COLO829 (cell line): ENCODE measurements around the gene ZNF22.

Experiments used
- DNase-seq: peaks from one replicate; pipeline ENCODE4 v3.0.0; 2012; ENCODE audit warnings: low spot score

The ZNF22 gene

GRCh38 chr10:44977287-44978212 is 23.2 kb upstream of the ZNF22 start:
- DNase-seq = no peak

GRCh38 chr10:44978213-44978569 is 22.5 kb upstream of the ZNF22 start:
- no peak for DNase-seq

GRCh38 chr10:44978570-44979280 is 22.0 kb upstream of the ZNF22 start, which contains the start of gene DEPP1:
TSS of gene DEPP1 (minus strand) at chr10:44978809. CDS start at chr10:44978030, 779 bp downstream.
- peak; percentile 66 for DNase-seq

GRCh38 chr10:44979281-44980191 is 21.2 kb upstream of the ZNF22 start:
- no peak for DNase-seq

- DNase-seq = no peak
Observed at GRCh38 chr10:44980309-44981171, 20.2 kb upstream of the ZNF22 start.

DNA sequence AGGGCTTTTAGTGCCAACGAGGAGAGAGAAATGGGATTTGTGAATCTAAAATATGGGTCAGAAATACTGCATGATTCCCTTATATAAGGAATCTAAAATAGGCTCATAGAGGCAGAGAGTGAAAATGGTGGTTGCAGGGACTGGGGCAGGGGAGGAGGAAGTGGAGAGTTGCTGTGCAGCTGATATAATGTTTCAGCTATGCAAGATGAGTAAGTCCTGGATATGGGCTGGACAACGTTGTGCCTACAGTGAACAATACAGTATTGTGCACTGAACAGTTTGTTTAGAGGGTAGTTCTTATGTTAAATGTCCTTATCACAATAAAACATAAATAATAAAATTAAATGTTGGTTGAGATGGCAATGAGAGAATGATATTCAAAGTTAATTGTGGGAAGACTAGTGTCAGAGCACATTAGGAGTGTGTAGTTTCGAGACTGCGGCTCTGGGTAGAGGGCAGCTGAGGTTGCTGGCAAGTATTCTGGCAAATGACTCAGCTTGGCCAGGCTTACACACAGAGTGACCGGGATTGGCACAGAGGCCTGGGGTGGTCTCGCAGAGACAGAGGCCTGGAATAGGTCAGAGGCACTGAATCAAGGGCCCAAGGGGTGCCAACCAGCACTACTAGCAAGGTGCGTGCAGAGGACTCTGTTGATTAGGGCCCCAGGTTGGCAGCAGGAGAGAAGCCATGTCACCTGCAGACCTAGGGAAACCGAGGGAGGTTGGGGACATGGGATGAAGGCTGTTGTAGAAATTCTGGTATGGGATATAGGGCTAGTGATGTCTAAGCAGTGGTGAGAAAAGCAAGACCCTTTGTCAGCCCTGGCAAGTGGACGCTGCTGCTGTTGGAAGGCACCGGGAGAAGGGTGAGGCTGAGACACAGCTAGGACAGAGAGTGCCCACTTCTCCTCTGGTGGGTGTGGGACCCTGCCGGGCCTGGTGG is 19.3 kb upstream of the ZNF22 start:
- peak; percentile 66 for DNase-seq

GRCh38 chr10:44982114-44982460 is 18.6 kb upstream of the ZNF22 start:
- no peak for DNase-seq

- no peak for DNase-seq
Observed at GRCh38 chr10:44982496-44982895, 18.2 kb upstream of the ZNF22 start.

DNA sequence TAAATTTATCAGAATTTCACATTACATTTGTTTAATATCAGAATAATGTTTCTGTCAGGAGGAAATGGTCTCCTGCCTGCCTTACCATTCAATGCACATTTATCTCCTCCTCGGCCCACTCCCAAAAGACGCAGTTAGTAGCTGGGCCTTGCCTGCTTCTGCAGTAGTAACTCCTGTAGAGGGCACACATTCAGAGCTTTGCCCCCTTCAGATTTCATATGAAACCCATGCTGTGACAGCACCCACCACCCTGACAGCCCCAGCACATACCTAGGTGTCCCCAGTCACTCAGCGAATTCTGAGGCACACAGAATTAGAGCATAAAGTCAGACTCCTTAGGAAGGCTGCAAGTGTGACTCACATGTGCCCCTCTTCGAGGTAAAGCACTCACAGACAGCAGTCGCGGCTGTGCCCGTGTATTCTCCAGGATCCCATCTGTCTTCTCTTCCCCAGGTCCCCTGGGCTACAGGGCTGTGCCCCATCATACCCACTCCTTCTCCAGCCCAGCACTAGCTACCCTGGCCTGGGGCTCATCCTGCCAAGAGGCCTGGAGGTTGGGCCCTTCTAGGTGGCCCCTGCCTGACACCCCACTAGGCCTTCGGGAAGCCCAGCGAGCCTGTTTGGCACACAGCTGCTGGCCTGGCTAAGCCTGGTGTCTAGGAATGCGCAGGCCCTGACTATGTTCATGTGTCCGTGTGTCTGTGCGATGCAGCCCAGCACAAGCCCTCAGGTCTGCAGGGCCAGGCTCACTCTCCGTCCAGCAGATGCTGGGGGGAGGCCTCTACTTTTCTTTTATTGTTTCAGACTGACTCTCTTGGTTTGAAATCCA is 17.4 kb upstream of the ZNF22 start:
- no peak for DNase-seq

- no peak for DNase-seq
Observed at GRCh38 chr10:44983895-44984278, 16.8 kb upstream of the ZNF22 start.

- no peak for DNase-seq
Observed at GRCh38 chr10:44984671-44985101, 16.0 kb upstream of the ZNF22 start.

DNA sequence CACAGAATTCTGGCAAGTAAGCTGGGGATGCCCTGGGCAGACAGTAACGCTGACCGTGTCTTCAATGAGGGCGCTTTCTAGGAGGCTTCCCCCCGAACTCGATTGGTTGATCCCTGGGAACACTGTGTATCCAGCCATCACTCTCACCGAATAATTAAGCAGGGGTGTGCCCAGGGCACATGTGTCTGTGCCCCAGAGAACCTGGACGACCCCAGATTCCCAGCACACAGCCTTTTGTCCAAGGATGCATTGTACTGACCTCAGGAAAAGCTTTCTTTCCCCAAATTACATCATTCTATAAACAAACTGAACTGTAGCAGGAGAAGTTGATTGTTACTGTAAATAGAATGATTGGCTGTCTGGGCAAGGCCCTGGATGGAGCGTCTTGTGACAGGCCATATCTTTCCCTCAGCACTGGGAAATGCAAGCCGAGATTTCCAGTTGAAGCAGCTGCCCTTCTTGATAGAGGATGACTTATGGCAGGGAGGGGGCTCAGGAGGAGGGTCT is 15.5 kb upstream of the ZNF22 start:
- DNase-seq = no peak

- DNase-seq = no peak
Observed at GRCh38 chr10:44986179-44986578, 14.5 kb upstream of the ZNF22 start.

DNA sequence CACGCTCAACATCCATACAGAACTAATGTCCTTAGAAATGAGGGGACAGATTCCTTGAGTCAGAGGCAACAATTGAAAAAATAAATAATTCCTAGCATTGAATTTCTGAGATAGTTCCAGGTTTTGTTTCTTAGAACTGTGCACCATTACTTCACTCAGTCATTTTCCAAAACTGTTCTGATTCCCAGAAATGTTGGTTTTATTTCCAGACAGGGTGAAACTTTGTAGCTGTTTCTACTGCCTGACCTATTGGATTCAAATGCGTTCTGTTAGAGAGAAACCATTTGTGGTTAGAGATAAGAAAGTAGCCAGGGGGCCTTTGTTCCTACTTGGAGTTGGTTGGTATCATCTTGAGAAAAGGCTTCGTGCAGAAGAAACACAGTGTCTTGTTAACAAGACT is 14.1 kb upstream of the ZNF22 start:
- peak; percentile 3 for DNase-seq

- DNase-seq = no peak
Observed at GRCh38 chr10:44988957-44989585, 11.7 kb upstream of the ZNF22 start.

DNA sequence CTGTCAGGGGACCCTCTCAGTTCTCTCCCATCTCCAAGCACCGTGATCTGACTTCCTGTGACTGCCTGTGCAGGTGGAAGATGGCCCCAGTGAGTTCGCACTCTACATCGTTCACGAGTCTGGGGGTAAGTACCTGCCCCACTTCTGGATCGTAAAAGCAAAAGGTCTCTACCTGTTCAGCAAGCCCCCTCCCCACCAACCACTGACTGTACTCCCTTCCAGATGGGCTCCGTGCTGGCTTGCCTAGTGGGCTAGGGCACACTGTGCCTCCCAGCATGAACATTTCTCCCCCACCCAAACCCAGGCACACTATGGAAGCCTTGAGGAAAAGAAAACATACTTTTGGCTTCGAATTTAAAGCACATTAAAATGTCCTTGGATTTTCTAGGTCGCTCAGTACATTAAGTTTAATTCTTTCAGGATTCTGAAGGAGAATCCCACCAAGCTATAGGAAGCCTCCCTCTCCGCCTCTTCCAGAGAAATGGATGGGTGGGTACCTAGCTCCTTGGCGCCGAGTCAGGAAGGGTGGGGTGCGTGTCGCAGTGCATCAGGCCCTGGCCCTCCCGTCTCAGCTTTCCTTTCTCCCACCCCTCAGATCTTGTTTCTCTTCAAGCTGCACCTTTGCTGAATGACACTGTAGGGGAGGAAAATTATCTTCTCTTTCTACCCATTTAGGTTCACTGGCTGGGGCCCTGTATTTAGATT is 11.0 kb upstream of the ZNF22 start:
- DNase-seq = no peak

DNA sequence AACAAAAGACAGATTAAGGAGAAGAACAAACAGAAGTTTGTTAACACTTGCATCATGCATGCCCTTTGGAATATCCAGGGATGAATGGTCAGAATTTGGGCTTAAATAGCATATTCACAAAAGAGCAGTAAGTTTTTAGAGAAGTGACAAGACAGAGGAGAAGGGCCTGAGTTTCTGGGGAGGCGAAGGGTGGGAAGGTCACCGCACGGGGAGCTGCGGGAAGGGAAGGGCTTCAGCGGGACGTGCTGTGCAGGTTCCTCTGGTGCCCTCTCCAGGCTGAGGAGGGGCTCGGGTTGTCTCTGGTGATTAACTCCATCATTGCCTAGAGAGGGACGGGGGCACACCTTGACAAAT is 10.4 kb upstream of the ZNF22 start:
- no peak for DNase-seq

DNA sequence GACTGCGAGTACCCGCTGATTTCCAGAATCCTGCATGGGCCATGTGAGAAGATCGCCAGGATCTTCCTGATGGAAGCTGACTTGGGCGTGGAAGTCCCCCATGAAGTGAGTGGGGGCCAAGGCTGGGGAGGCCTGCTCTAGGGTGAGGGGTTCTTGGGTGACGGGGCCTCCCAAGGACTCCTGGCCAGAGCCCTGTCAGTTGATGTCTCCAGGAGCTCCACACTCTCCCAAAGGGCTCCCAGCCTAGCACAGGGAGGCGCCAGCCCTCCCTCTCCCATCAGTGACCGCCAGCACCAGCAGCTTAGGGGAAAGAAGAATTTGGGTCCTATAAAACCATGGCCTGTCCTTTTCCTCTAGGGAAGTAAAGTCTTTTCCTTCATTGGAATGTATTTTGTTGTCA is 9.8 kb upstream of the ZNF22 start:
- DNase-seq = no peak
